CD4-positive, alpha-beta T cell (primary cell): ENCODE data around the gene RGL1. TPM values are rescaled to one million over a fixed set of nuclear protein-coding genes. Genes with fewer than 3 reads are reported as not detected.

Experiments used
- ATAC-seq: fragments of 200-7000 bp; cut with Tn5 transposase; one replicate; pipeline ENCODE4 v1.10.0; 2022; ENCODE audit warnings: mild to moderate bottlenecking; ENCODE audit not compliant: poor library complexity
- CTCF ChIA-PET: fragments of 350-600 bp; sonication (Branson Sonifier 250); formaldehyde crosslinking; loops from one replicate; lab custom pipeline; 2021; ENCODE audit warnings: antibody characterized with exemption, inconsistent platforms; lab: Charles Lee
- POLR2A ChIA-PET: fragments of 350-600 bp; sonication (Branson Sonifier 250); formaldehyde crosslinking; loops from one replicate; lab custom pipeline; 2021; ENCODE audit warnings: antibody characterized with exemption, inconsistent platforms; lab: Charles Lee
- DNase-seq, 14 experiments: peaks; one replicate each; pipeline ENCODE4 v3.0.0-alpha.2; 2013 to 2020; ENCODE audit warnings: mixed read lengths in 2 of 14
- H3K27ac ChIP-seq, 2 donors: one replicate each; pipeline versions ENCODE4 v1.5.1 to v1.7.0; 2013; ENCODE audit warnings: low read length in 2 of 2, low read depth in 1 of 2, mild to moderate bottlenecking in 1 of 2
- H3K27me3 ChIP-seq, 2 experiments: 1 replicate in 1 of 2; 2 replicates in 1 of 2; pipeline versions ENCODE4 v1.6.1 to v1.7.0; 2013; ENCODE audit warnings: low read length in 2 of 2, control low read depth in 1 of 2, mild to moderate bottlenecking in 1 of 2, moderate library complexity in 1 of 2; ENCODE audit not compliant: insufficient read depth in 2 of 2, control insufficient read depth in 1 of 2
- H3K36me3 ChIP-seq: one replicate; pipeline ENCODE4 v1.6.1; 2013; ENCODE audit warnings: low read length, control low read depth; ENCODE audit not compliant: insufficient read depth
- H3K4me1 ChIP-seq: one replicate; pipeline ENCODE4 v1.6.1; 2013; ENCODE audit warnings: low read length, control low read depth; ENCODE audit not compliant: insufficient read depth
- H3K4me3 ChIP-seq: one replicate; pipeline ENCODE4 v1.5.1; 2013; ENCODE audit warnings: mild to moderate bottlenecking, low read length, moderate library complexity
- H3K9me3 ChIP-seq, 2 experiments: 1 replicate in 1 of 2; 2 replicates in 1 of 2; pipeline versions ENCODE4 v1.6.1 to v1.7.0; 2013; ENCODE audit warnings: low read length in 2 of 2, mild to moderate bottlenecking in 2 of 2, control low read depth in 1 of 2, moderate library complexity in 1 of 2; ENCODE audit not compliant: control insufficient read depth in 1 of 2, insufficient read depth in 1 of 2
- H3K27ac Mint-ChIP-seq: one replicate; pipeline ENCODE4 v1.8.0; 2020; ENCODE audit warnings: mixed read lengths
- H3K27me3 Mint-ChIP-seq: one replicate; pipeline ENCODE4 v1.8.0; 2021; ENCODE audit warnings: mixed read lengths
- H3K36me3 Mint-ChIP-seq: one replicate; pipeline ENCODE4 v1.8.0; 2021; ENCODE audit warnings: low read depth, mixed read lengths
- H3K4me1 Mint-ChIP-seq: one replicate; pipeline ENCODE4 v1.8.0; 2021; ENCODE audit warnings: low read depth, mixed read lengths
- H3K4me3 Mint-ChIP-seq: one replicate; pipeline ENCODE4 v1.8.0; 2020; ENCODE audit warnings: mild to moderate bottlenecking, mixed read lengths
- H3K9me3 Mint-ChIP-seq: one replicate; pipeline ENCODE4 v1.8.0; 2020; ENCODE audit warnings: mixed read lengths
- intact Hi-C, 2 experiments: fragments of 100-400 bp; cut with DNase I in 1 of 2; cut with micrococcal nuclease in 1 of 2; formaldehyde crosslinking; loops; one replicate each; pipeline versions ENCODE4 v1.15.1 to v1.9.0; 2023 to 2025; cut with DNase I, micrococcal nuclease
- total RNA-seq, 174 experiments: library from RNA in 2 of 174; stranded (reverse) in 2 of 174; gene quantifications; one replicate each; pipeline ENCODE4 v1.2.3 and lab custom pipeline; 2021 to 2026
- TF ChIP-seq, protein P1 (sequence below): fragments of 200-600 bp; IDR thresholded peaks from one replicate; pipeline ENCODE4 v1.8.0; 2022; ENCODE audit warnings: antibody characterized with exemption, mild to moderate bottlenecking

RGL1 gene
- total RNA-seq, 2 experiments from 2014 or later = 1.2 to 1.8 TPM

DNA sequence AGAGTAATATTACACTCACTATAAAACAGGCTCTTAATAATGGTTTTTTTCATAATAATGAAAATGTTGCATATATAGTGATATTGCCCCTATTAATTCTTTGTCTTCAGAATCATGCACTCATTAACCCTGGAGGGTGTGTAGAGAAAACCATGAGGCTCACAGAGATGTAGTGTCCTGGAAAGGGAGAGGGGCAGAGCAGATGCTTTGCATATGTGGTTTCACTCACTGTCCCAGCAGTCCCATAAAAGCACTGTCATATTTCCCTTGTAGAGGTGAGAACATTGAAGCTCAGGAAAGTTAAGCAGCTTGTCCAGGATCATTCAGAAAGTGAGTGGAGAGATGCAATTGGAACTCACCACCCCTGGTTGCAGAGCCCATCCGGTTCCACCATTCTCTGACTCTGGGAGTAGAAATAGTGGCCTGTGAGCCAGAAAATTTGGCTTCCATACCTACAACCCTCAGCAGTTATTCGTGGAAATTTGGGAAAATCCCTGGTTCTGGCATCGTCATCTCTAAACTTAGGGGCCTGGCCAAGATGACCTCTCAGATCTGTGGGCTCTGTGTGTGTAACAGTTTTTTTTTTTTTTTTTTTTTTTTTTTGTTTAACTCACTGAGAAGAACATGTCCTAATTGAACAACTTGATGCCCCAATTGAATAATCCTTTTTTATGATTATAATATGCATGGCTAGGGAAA is 86.4 kb downstream of the RGL1 start:
- H3K4me1 Mint-ChIP-seq = peaks cover 42% of the 10 kb centered on the region
- H3K9me3 ChIP-seq = no peaks in the 10 kb centered on the region
- H3K4me3 ChIP-seq = no peak overlapping the region
- intact Hi-C loops = no loop called here
- ChIA-PET POLR2A (no interaction called here), CTCF (interaction anchor here (1.0 kb wide), 1 partner anchor 18 kb away, joined by 3 read pairs; no protein-coding TSS in a partner anchor)
- DNase-seq = no peak
- no peaks in the 10 kb centered on the region for H3K27me3 ChIP-seq
- no peaks in the 10 kb centered on the region for H3K9me3 Mint-ChIP-seq
- H3K27me3 Mint-ChIP-seq = no peaks in the 10 kb centered on the region
- no peaks in the 10 kb centered on the region for H3K36me3 Mint-ChIP-seq
- H3K4me1 ChIP-seq = peaks cover 24% of the 10 kb centered on the region
- H3K4me3 Mint-ChIP-seq = no peak overlapping the region
- TF ChIP-seq, protein P1, sequence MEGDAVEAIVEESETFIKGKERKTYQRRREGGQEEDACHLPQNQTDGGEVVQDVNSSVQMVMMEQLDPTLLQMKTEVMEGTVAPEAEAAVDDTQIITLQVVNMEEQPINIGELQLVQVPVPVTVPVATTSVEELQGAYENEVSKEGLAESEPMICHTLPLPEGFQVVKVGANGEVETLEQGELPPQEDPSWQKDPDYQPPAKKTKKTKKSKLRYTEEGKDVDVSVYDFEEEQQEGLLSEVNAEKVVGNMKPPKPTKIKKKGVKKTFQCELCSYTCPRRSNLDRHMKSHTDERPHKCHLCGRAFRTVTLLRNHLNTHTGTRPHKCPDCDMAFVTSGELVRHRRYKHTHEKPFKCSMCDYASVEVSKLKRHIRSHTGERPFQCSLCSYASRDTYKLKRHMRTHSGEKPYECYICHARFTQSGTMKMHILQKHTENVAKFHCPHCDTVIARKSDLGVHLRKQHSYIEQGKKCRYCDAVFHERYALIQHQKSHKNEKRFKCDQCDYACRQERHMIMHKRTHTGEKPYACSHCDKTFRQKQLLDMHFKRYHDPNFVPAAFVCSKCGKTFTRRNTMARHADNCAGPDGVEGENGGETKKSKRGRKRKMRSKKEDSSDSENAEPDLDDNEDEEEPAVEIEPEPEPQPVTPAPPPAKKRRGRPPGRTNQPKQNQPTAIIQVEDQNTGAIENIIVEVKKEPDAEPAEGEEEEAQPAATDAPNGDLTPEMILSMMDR = no peak
- H3K36me3 ChIP-seq = no peaks in the 10 kb centered on the region
- no peak overlapping the region for H3K27ac ChIP-seq
- ATAC-seq = no peak
- H3K27ac Mint-ChIP-seq = no peak overlapping the region

DNA sequence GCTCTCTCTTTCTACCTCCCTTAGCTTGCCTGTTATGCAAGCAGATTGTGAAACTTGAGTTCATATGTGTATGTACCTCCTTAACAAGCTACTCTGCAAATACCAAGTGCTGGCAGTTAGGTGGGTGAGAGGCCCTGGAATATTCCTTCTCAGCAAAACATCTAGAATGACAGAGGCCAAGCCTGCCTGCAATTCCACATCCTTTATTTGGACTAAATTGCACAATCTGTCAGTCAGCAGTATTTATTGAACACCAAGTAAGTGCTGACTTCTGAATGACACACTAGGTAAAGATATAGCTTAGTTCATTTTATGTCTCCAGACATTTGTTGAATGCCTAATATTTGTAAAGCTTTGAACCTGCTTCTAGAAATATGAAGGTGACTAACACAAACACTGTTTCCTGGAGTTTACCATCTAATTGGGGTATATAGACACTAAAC is 87.5 kb downstream of the RGL1 start:
- H3K4me3 Mint-ChIP-seq = no peak overlapping the region

GRCh38 chr1:183893561-183894289 is 88.8 kb downstream of the RGL1 start:
- no peaks in the 10 kb centered on the region for H3K27me3 ChIP-seq
- peaks cover 32% of the 10 kb centered on the region for H3K4me1 Mint-ChIP-seq
- intact Hi-C loops = no loop called here
- POLR2A ChIA-PET = no interaction called here
- no peaks in the 10 kb centered on the region for H3K9me3 Mint-ChIP-seq
- ATAC-seq (no peak), DNase-seq (no peak)
- TF ChIP-seq, protein P1 = no peak
- H3K27ac ChIP-seq = no peak overlapping the region
- no peak overlapping the region for H3K4me3 ChIP-seq
- H3K36me3 Mint-ChIP-seq = no peaks in the 10 kb centered on the region
- H3K4me1 ChIP-seq = peaks cover 11% of the 10 kb centered on the region
- no peak overlapping the region for H3K27ac Mint-ChIP-seq
- H3K27me3 Mint-ChIP-seq = no peaks in the 10 kb centered on the region
- H3K4me3 Mint-ChIP-seq = no peak overlapping the region
- CTCF ChIA-PET = no interaction called here
- H3K9me3 ChIP-seq = no peaks in the 10 kb centered on the region
- H3K36me3 ChIP-seq = no peaks in the 10 kb centered on the region

More for the DNA sequence above, 87.5 kb downstream of the RGL1 start:
- Mint-ChIP-seq H3K4me1 (peaks cover 40% of the 10 kb centered on the region), H3K9me3 (no peaks in the 10 kb centered on the region), H3K36me3 (no peaks in the 10 kb centered on the region), H3K27ac (no peak overlapping the region), H3K27me3 (no peaks in the 10 kb centered on the region)
- TF ChIP-seq, protein P1 = no peak
- intact Hi-C loops = no loop called here
- ChIA-PET POLR2A (no interaction called here), CTCF (no interaction called here)
- Histone ChIP-seq H3K4me1 (peaks cover 22% of the 10 kb centered on the region), H3K27ac (no peak overlapping the region), H3K27me3 (no peaks in the 10 kb centered on the region), H3K9me3 (no peaks in the 10 kb centered on the region), H3K4me3 (no peak overlapping the region), H3K36me3 (no peaks in the 10 kb centered on the region)
- ATAC-seq = no peak
- no peak for DNase-seq
